Measurements from ENCODE around the gene ZNF407.

ZNF407 gene

GRCh38 chr18:74906184-74906583, 308.5 kb downstream of the ZNF407 start:
- DNase-seq (ENCODE audit: low spot score in 2 of 2) (no peak), ATAC-seq (replicated peaks; ENCODE audit: extremely low read depth, poor library complexity, severe bottlenecking) (no peak)
- H3K9me3 Mint-ChIP-seq = no peaks in the 10 kb centered on the region
- peaks cover 3% of the 10 kb centered on the region for H3K36me3 Mint-ChIP-seq (ENCODE audit: insufficient read depth)
- H3K4me1 Mint-ChIP-seq = peaks cover 2% of the 10 kb centered on the region
- no peaks in the 10 kb centered on the region for H3K27me3 Mint-ChIP-seq
- no peak overlapping the region for H3K4me3 Mint-ChIP-seq
- H3K27ac Mint-ChIP-seq (ENCODE audit: low read depth) = no peak overlapping the region

- Mint-ChIP-seq H3K36me3 (ENCODE audit: insufficient read depth) (peaks cover 2% of the 10 kb centered on the region), H3K4me3 (no peak overlapping the region), H3K27ac (ENCODE audit: low read depth) (no peak overlapping the region), H3K9me3 (no peaks in the 10 kb centered on the region), H3K27me3 (no peaks in the 10 kb centered on the region), H3K4me1 (no peaks in the 10 kb centered on the region)
- DNase-seq (ENCODE audit: low spot score in 2 of 2) (no peak), ATAC-seq (replicated peaks; ENCODE audit: extremely low read depth, poor library complexity, severe bottlenecking) (no peak)
Observed at GRCh38 chr18:74914052-74914591, 316.5 kb downstream of the ZNF407 start.

- Mint-ChIP-seq H3K4me3 (no peak overlapping the region), H3K9me3 (no peaks in the 10 kb centered on the region), H3K27ac (ENCODE audit: low read depth) (no peak overlapping the region), H3K36me3 (ENCODE audit: insufficient read depth) (peaks cover 2% of the 10 kb centered on the region), H3K27me3 (no peaks in the 10 kb centered on the region), H3K4me1 (no peaks in the 10 kb centered on the region)
- ATAC-seq (replicated peaks; ENCODE audit: extremely low read depth, poor library complexity, severe bottlenecking) = no peak
- no peak for DNase-seq (ENCODE audit: low spot score in 2 of 2)
Observed at GRCh38 chr18:74914648-74915047, 317.0 kb downstream of the ZNF407 start.

GRCh38 chr18:74916773-74917393, 319.2 kb downstream of the ZNF407 start:
- Mint-ChIP-seq H3K4me3 (no peak overlapping the region), H3K27ac (ENCODE audit: low read depth) (no peak overlapping the region), H3K36me3 (ENCODE audit: insufficient read depth) (peaks cover 2% of the 10 kb centered on the region), H3K9me3 (no peaks in the 10 kb centered on the region), H3K27me3 (no peaks in the 10 kb centered on the region), H3K4me1 (no peaks in the 10 kb centered on the region)
- ATAC-seq (replicated peaks; ENCODE audit: extremely low read depth, poor library complexity, severe bottlenecking) = no peak
- DNase-seq (ENCODE audit: low spot score in 2 of 2) = no peak

GRCh38 chr18:74918276-74918790, 320.7 kb downstream of the ZNF407 start:
- Mint-ChIP-seq H3K36me3 (ENCODE audit: insufficient read depth) (peaks cover 4% of the 10 kb centered on the region), H3K4me1 (no peaks in the 10 kb centered on the region), H3K27ac (ENCODE audit: low read depth) (no peak overlapping the region), H3K27me3 (no peaks in the 10 kb centered on the region), H3K9me3 (no peaks in the 10 kb centered on the region), H3K4me3 (no peak overlapping the region)
- ATAC-seq (replicated peaks; ENCODE audit: extremely low read depth, poor library complexity, severe bottlenecking) (no peak), DNase-seq (ENCODE audit: low spot score in 2 of 2) (no peak)

GRCh38 chr18:74921057-74921820, 323.6 kb downstream of the ZNF407 start:
- peaks cover 4% of the 10 kb centered on the region for H3K36me3 Mint-ChIP-seq (ENCODE audit: insufficient read depth)
- H3K4me3 Mint-ChIP-seq = no peak overlapping the region
- ATAC-seq (replicated peaks; ENCODE audit: extremely low read depth, poor library complexity, severe bottlenecking) = no peak
- H3K4me1 Mint-ChIP-seq = no peaks in the 10 kb centered on the region
- no peak overlapping the region for H3K27ac Mint-ChIP-seq (ENCODE audit: low read depth)
- no peaks in the 10 kb centered on the region for H3K9me3 Mint-ChIP-seq
- no peak for DNase-seq (ENCODE audit: low spot score in 2 of 2)
- no peaks in the 10 kb centered on the region for H3K27me3 Mint-ChIP-seq

- Mint-ChIP-seq H3K27ac (ENCODE audit: low read depth) (no peak overlapping the region), H3K36me3 (ENCODE audit: insufficient read depth) (peaks cover 2% of the 10 kb centered on the region), H3K4me1 (no peaks in the 10 kb centered on the region), H3K27me3 (no peaks in the 10 kb centered on the region), H3K9me3 (no peaks in the 10 kb centered on the region), H3K4me3 (no peak overlapping the region)
- ATAC-seq (replicated peaks; ENCODE audit: extremely low read depth, poor library complexity, severe bottlenecking) (no peak), DNase-seq (ENCODE audit: low spot score in 2 of 2) (no peak)
Observed at GRCh38 chr18:74926051-74926450, 328.4 kb downstream of the ZNF407 start.

GRCh38 chr18:74928194-74928968, 330.7 kb downstream of the ZNF407 start:
- no peak for DNase-seq (ENCODE audit: low spot score in 2 of 2)
- no peak overlapping the region for H3K4me3 Mint-ChIP-seq
- ATAC-seq (replicated peaks; ENCODE audit: extremely low read depth, poor library complexity, severe bottlenecking) = no peak
- H3K9me3 Mint-ChIP-seq = no peaks in the 10 kb centered on the region
- no peaks in the 10 kb centered on the region for H3K4me1 Mint-ChIP-seq
- no peaks in the 10 kb centered on the region for H3K27me3 Mint-ChIP-seq
- H3K27ac Mint-ChIP-seq (ENCODE audit: low read depth) = peak overlapping the region; percentile 7
- no peaks in the 10 kb centered on the region for H3K36me3 Mint-ChIP-seq (ENCODE audit: insufficient read depth)

GRCh38 chr18:74929110-74929509, 331.4 kb downstream of the ZNF407 start:
- Mint-ChIP-seq H3K4me1 (no peaks in the 10 kb centered on the region), H3K27ac (ENCODE audit: low read depth) (peak overlapping the region; percentile 7), H3K9me3 (no peaks in the 10 kb centered on the region), H3K36me3 (ENCODE audit: insufficient read depth) (no peaks in the 10 kb centered on the region), H3K27me3 (no peaks in the 10 kb centered on the region), H3K4me3 (no peak overlapping the region)
- ATAC-seq (replicated peaks; ENCODE audit: extremely low read depth, poor library complexity, severe bottlenecking) (no peak), DNase-seq (ENCODE audit: low spot score in 2 of 2) (no peak)

GRCh38 chr18:74930616-74931015, 332.9 kb downstream of the ZNF407 start:
- ATAC-seq (replicated peaks; ENCODE audit: extremely low read depth, poor library complexity, severe bottlenecking) = no peak
- H3K9me3 Mint-ChIP-seq = no peaks in the 10 kb centered on the region
- H3K36me3 Mint-ChIP-seq (ENCODE audit: insufficient read depth) = no peaks in the 10 kb centered on the region
- H3K4me1 Mint-ChIP-seq = no peaks in the 10 kb centered on the region
- H3K4me3 Mint-ChIP-seq = no peak overlapping the region
- no peak for DNase-seq (ENCODE audit: low spot score in 2 of 2)
- H3K27ac Mint-ChIP-seq (ENCODE audit: low read depth) = no peak overlapping the region
- no peaks in the 10 kb centered on the region for H3K27me3 Mint-ChIP-seq

GRCh38 chr18:74933930-74934329, 336.3 kb downstream of the ZNF407 start:
- Mint-ChIP-seq H3K27ac (ENCODE audit: low read depth) (no peak overlapping the region), H3K4me1 (no peaks in the 10 kb centered on the region), H3K9me3 (no peaks in the 10 kb centered on the region), H3K27me3 (no peaks in the 10 kb centered on the region), H3K36me3 (ENCODE audit: insufficient read depth) (no peaks in the 10 kb centered on the region), H3K4me3 (no peak overlapping the region)
- no peak for ATAC-seq (replicated peaks; ENCODE audit: extremely low read depth, poor library complexity, severe bottlenecking)
- DNase-seq (ENCODE audit: low spot score in 2 of 2) = no peak

GRCh38 chr18:74935434-74935833, 337.8 kb downstream of the ZNF407 start:
- ATAC-seq (replicated peaks; ENCODE audit: extremely low read depth, poor library complexity, severe bottlenecking) (no peak), DNase-seq (ENCODE audit: low spot score in 2 of 2) (no peak)
- H3K27me3 Mint-ChIP-seq = no peaks in the 10 kb centered on the region
- no peak overlapping the region for H3K27ac Mint-ChIP-seq (ENCODE audit: low read depth)
- no peaks in the 10 kb centered on the region for H3K9me3 Mint-ChIP-seq
- no peak overlapping the region for H3K4me3 Mint-ChIP-seq
- H3K36me3 Mint-ChIP-seq (ENCODE audit: insufficient read depth) = no peaks in the 10 kb centered on the region
- H3K4me1 Mint-ChIP-seq = peaks cover 6% of the 10 kb centered on the region

Measured in central memory CD8-positive, alpha-beta T cell (primary cell).